Medulla oblongata (tissue), 1 donor: Measurements from ENCODE around the gene ABCA12.
"Not testable (repeated sequence)": the region's sequence is repeated elsewhere in the genome, so short reads cannot be mapped to it uniquely, and the experiment has no call there.

Experiments
- DNase-seq: peaks from one replicate; pipeline ENCODE4 v3.0.0-alpha.2; 2015; ENCODE audit errors: extremely low spot score

ABCA12 gene, protein sequence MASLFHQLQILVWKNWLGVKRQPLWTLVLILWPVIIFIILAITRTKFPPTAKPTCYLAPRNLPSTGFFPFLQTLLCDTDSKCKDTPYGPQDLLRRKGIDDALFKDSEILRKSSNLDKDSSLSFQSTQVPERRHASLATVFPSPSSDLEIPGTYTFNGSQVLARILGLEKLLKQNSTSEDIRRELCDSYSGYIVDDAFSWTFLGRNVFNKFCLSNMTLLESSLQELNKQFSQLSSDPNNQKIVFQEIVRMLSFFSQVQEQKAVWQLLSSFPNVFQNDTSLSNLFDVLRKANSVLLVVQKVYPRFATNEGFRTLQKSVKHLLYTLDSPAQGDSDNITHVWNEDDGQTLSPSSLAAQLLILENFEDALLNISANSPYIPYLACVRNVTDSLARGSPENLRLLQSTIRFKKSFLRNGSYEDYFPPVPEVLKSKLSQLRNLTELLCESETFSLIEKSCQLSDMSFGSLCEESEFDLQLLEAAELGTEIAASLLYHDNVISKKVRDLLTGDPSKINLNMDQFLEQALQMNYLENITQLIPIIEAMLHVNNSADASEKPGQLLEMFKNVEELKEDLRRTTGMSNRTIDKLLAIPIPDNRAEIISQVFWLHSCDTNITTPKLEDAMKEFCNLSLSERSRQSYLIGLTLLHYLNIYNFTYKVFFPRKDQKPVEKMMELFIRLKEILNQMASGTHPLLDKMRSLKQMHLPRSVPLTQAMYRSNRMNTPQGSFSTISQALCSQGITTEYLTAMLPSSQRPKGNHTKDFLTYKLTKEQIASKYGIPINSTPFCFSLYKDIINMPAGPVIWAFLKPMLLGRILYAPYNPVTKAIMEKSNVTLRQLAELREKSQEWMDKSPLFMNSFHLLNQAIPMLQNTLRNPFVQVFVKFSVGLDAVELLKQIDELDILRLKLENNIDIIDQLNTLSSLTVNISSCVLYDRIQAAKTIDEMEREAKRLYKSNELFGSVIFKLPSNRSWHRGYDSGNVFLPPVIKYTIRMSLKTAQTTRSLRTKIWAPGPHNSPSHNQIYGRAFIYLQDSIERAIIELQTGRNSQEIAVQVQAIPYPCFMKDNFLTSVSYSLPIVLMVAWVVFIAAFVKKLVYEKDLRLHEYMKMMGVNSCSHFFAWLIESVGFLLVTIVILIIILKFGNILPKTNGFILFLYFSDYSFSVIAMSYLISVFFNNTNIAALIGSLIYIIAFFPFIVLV (N-terminal part only)

DNA sequence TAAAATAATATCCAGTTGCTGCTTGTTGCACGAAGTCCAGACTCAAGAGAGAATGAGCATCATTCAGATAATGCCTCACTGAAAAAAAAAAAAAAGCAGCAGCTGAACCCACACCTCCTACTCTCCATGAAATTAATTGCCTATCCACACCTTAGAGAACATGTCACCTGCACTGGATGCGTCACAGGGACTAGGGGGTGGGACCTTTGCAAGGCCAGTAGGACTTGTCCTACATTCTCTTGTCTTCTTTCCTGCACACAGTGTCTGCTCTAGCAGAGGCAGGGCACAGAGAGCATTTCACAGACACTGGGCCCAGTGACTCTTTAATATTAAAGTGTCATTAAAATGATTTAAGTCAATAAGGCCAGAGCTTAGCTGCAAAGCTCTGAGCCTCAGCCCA lies at the start of gene ABCA12:
Gene ABCA12, minus strand, starts transcription at position 148 of the 400 bp plus-strand sequence. CDS start 418 bp downstream, outside the sequence.
- no peak for DNase-seq

DNA sequence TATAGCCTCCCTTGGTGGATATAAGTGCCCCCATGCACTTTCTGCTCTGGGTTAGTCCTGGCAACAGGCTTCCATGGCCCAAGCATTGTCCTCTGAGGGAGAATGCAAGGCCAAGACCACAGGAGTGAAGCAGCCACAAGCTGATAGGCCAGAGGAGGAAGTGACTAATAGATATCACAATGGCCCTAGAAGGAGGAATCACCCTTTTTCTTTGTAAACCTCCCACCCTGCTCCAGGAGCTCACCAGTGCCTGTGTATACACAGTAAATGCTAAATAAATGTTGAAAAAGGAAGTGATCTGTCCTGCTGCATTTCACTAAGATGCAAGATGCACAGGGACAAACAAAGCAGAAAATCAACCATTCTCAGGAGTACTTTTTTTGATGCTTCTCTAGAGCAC lies 49.7 kb upstream of the ABCA12 start:
- DNase-seq = no peak

GRCh38 chr2:215186021-215186420 lies 47.6 kb upstream of the ABCA12 start:
- DNase-seq = no peak

- no peak for DNase-seq
Measured at GRCh38 chr2:215178121-215178520, 39.7 kb upstream of the ABCA12 start.

DNA sequence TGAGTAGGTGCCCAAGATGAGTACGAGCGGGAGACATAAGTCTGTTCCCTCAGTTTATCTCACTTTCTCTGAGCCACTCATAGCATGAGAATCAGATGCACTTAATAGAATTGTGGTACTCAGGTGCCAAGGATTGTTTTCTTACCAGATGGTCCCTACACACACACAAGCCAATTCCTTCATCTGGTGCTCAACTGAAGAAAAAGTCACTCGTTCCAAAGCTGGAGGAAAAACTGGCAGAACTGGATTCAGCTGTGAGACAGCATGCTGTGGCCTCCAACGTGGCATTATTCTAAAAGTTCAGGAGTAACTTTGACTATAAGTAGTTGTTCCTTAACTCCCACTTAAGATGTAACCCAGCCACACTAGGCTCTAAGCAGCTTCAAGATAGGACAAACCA lies 33.4 kb upstream of the ABCA12 start:
- no peak for DNase-seq

GRCh38 chr2:215171151-215171550 lies 32.7 kb upstream of the ABCA12 start:
- DNase-seq = no peak

- not testable (repeated sequence) for DNase-seq
Measured at GRCh38 chr2:215166505-215166904, 28.1 kb upstream of the ABCA12 start.

GRCh38 chr2:215163319-215163718 lies 24.9 kb upstream of the ABCA12 start:
- not testable (repeated sequence) for DNase-seq

GRCh38 chr2:215161301-215161829 lies 22.9 kb upstream of the ABCA12 start:
- no peak for DNase-seq

- no peak for DNase-seq
Measured at GRCh38 chr2:215160081-215160480, 21.7 kb upstream of the ABCA12 start.

DNA sequence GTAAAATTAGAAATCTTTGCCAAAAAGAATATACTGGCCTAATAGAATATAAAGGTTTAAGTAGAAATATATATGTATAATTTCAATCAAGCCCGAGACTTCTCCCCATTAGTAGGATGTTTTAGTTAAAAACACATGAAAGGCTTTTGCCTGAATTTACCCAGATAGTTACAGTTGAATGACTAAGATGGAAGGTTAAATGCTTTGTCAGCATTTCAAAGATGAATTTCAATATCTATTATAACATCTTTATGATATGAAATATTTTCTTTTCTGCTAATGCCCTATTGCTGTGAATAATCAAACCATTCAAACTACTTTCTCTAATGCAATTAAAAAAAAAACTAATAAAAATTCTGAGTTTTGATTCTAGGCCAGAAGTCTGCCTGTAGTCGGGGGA lies 18.0 kb upstream of the ABCA12 start:
- no peak for DNase-seq

DNA sequence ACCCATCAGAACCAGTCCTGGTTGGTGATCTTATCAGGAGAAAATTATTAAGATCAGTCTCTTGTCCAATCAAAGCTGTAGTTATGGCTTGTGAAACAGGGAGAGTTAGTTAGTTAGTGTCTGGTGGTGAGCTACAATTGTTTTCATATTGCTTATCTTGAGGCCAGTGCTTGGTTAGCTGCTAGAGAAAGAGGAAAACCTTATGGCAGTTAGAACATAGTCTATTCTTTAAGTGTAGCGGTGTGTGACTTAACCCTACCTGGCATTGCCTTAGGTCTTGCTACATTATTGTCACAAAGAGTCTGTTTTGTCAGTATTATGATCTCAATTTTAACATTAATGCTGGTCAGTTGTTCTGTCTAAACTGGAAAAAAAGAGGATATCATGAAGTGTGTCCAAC lies 11.5 kb upstream of the ABCA12 start:
- no peak for DNase-seq

DNA sequence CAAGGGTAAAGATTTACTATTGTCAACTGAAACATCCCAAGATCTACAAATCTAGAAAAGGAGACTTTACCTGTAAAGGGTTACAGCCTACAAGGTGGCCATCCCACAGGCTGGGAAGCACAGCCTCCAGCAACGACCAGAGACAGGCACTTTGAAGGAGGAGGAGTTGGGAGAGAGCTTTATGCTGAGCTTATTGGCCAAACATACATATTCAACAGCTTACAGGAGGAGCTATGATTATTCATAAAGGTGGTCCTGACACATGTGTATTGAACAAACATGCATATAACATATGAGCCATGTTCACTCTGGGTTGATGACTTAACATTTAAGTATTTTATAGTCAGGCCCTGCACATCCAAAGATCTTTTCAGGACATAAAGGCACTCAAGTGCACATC lies 11.1 kb upstream of the ABCA12 start:
- DNase-seq = no peak

DNA sequence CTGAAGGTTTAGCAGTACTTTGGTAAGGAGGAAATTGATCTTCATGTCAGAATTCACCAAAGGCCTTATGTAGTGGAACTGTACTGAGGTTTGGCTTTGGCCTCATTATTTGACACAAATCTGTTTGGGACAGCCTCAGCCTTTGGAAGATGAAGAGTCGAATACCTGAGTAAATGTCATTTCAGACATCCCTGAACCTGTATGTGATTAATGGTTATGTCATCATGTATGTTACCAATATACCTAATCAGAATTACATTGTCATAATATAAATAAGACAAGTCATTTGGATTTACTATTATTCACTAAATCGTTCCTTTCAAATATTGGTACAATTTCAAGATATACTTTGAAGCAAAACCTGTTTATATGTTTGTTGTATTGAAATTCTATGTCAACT lies 10.6 kb upstream of the ABCA12 start:
- DNase-seq = no peak

DNA sequence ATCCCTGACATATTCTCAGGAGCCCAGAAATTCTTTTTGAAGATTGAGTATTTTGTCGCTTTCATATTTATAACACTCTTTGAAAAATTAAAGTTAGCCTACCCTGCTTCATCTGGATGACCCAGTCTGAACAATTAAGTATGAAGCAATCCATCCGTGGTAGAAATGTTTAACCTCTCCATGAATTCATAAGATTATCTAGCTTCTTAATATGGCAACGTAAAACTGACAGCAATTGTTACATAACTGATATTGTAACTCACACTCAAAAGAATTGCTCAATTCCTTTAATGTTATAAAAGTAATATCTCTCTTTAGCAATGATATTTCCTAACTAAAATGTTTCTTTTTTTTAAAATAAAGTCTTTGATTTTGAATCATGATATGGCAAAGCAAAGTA lies 7.2 kb upstream of the ABCA12 start:
- DNase-seq = no peak

GRCh38 chr2:215144106-215144875 lies 5.9 kb upstream of the ABCA12 start:
- no peak for DNase-seq

GRCh38 chr2:215143458-215143857 lies 5.0 kb upstream of the ABCA12 start:
- DNase-seq = no peak

- DNase-seq = no peak
Measured at GRCh38 chr2:215141706-215142105, 3.3 kb upstream of the ABCA12 start.

- DNase-seq = no peak
Measured at GRCh38 chr2:215140166-215140707, 1.8 kb upstream of the ABCA12 start.

GRCh38 chr2:215137741-215138340 lies 585 bp downstream of the ABCA12 start:
- no peak for DNase-seq
